HG03521 (cell line): ENCODE results near the gene SSH2.
A peak's percentile ranks its signal among the peaks of the same experiment; 100 is the strongest.

Experiments
- ATAC-seq: cut with Tn5 transposase; IDR thresholded peaks from one replicate; pipeline ENCODE4 v1.9.1; 2021; ENCODE audit warnings: mild to moderate bottlenecking, moderate library complexity; ENCODE audit not compliant: unreplicated experiment

The SSH2 gene

GRCh38 chr17:29579866-29580771, 349.9 kb downstream of the SSH2 start:
- ATAC-seq: peak; percentile 67

- ATAC-seq: no peak
Observed at GRCh38 chr17:29578626-29579485, 351.2 kb downstream of the SSH2 start.

- ATAC-seq: no peak
Observed at GRCh38 chr17:29577385-29578211, 352.4 kb downstream of the SSH2 start.

GRCh38 chr17:29577001-29577370, 353.0 kb downstream of the SSH2 start:
- no peak for ATAC-seq

GRCh38 chr17:29576214-29577000, 353.6 kb downstream of the SSH2 start:
- ATAC-seq: no peak
